Coronary artery (tissue), 2 donors: ENCODE results near the gene UTF1.
A peak's percentile ranks its signal among the peaks of the same experiment; 100 is the strongest.

Source experiments
- DNase-seq: peaks from one replicate; pipeline ENCODE4 v3.0.0-alpha.2; 2017; ENCODE audit warnings: low spot score
- H3K27ac ChIP-seq, 2 donors: fragments of 200-600 bp; sonication (generic); one replicate each; pipeline ENCODE4 v1.5.1; 2016 to 2019
- H3K4me3 ChIP-seq: fragments of 200-600 bp; sonication (generic); 2 replicates; pipeline ENCODE4 v1.5.1; 2016; ENCODE audit warnings: mild to moderate bottlenecking, moderate library complexity
- CTCF ChIP-seq: fragments of 200-600 bp; sonication (generic); IDR thresholded peaks from one replicate; pipeline ENCODE4 v1.5.1; 2019; ENCODE audit warnings: antibody characterized with exemption

Gene UTF1

GRCh38 chr10:133235932-133236331 lies 5.9 kb downstream of the UTF1 start:
- Histone ChIP-seq H3K4me3 (peak overlapping the region; percentile 65), H3K27ac (peak overlapping the region in 1 of 2 donors; percentile 59)
- TF ChIP-seq CTCF = no peak
- DNase-seq = no peak

DNA sequence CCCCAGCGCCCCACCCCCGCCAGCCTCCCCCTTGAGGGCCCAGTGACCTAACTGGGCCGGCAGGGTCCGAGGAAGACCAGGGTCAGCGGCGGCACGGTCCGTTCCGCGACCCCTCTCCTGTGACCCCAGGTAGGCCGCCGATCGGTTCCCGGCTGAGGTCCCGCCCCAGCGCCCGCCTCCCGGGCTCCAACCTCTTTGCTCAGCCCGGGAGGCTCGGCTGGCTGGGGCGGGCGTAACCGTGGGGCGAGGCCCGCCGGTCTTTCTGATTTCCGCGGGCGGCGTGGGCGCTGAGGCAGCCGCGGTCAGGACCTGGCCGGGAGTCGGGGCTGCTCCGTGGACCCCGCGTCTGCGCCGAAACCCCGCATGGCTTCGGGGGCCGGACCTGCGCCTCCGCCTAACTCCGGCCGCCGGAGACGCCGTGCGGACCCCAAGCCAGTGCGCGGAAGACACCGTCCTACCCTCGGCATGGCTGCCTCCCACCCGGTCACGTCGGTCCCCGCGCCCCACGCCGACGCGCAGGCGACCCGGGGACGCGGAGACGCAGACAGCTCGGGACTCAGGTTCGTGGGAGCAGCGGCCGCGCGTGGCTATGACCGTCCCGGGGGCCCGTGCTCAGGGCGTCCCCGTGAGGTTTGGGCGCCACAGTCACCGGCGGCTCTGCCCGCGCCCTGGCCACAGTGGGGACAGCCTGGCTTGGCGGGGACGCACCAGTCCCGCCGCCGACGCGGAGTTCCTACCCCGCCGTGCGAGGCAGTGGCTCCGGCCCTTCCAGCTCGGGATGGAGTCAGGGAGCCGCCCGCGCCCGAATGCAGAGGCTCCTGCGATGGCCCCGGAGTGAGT lies 6.6 kb downstream of the UTF1 start:
- no peak for TF ChIP-seq CTCF
- DNase-seq = no peak
- H3K27ac ChIP-seq = peak overlapping the region in 1 of 2 donors; percentile 59
- peak overlapping the region; percentile 65 for H3K4me3 ChIP-seq

GRCh38 chr10:133237241-133237587 lies 7.2 kb downstream of the UTF1 start:
- no peak for DNase-seq
- no peak for TF ChIP-seq CTCF
- Histone ChIP-seq H3K4me3 (peak overlapping the region; percentile 65), H3K27ac (no peak overlapping the region)

DNA sequence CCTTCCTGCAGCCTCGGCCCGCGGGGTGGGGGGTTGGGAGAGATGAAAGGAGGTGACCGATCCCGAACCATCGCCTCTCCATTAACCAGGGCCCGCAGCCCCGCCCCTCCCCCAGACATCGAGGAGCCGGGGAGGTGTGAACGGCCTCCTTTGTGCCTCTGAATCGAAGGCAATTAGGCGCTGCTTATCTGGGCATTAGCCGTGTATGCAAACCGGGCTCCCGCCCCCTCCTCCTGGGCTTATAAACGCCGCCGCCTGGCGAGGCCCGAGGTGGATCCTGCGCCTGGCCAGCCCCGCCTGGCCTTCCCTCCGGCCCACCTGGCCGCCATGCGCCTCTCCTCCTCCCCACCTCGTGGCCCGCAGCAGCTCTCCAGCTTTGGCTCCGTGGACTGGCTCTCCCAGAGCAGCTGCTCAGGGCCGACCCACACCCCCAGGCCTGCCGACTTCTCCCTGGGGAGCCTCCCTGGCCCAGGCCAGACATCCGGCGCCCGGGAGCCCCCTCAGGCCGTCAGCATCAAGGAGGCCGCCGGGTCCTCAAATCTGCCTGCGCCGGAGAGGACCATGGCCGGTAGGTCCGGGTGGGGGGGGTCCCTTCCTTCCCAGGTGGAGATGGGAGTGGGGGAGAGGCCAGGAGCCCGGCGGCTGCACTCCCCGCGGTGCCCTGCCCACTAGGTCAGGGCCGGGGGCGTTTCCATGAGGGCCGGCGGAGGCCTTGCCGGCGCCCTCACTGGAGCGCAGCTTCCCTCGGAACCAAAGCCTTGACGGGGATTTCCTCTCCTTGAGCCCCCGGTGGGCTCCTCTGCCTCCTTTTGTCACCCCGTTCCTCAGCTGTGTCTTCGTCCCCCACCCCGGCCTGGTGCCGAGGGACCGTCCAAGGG lies 7.8 kb downstream of the UTF1 start, which contains the start of gene VENTX:
VENTX (plus strand) TSS at position 268 of the 878 bp plus-strand sequence; CDS start at position 328, 60 bp downstream.
- Histone ChIP-seq H3K27ac (no peak within 1 kb of the TSS), H3K4me3 (peak within 1 kb of the TSS; percentile 65)
- DNase-seq = no peak
- no peak for TF ChIP-seq CTCF

DNA sequence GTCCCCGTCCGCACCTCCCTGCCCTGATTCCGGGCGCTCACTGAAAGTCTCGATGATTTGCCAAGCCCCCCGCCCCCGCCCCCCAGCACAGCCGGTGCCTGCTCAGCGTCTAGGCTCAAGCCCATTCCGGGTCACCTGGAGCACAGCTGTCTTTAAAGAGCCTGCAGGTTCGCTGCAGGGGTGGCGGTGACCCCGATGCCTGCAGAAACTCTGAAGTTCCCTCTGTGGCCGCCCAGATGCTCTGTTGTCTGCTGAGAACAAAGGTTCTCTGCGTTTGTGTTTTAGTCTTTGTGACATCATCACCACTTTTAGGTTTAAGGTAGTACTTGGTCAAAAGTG lies 8.4 kb downstream of the UTF1 start:
- Histone ChIP-seq H3K27ac (no peak overlapping the region), H3K4me3 (no peak overlapping the region)
- TF ChIP-seq CTCF = no peak
- no peak for DNase-seq

- Histone ChIP-seq H3K27ac (no peak overlapping the region), H3K4me3 (no peak overlapping the region)
- TF ChIP-seq CTCF = no peak
- no peak for DNase-seq
Observed at GRCh38 chr10:133239990-133240389, 10.0 kb downstream of the UTF1 start.
